Inflammatory macrophage (primary cell): ENCODE results near the gene EMX1.
A peak's percentile ranks its signal among the peaks of the same experiment; 100 is the strongest.

ENCODE experiments used
- DNase-seq, 2 donors: peaks; one replicate each; pipeline ENCODE4 v3.0.0-alpha.2; 2020 to 2022

EMX1 gene

GRCh38 chr2:72925328-72925943 is 8.1 kb downstream of the EMX1 start:
- DNase-seq: no peak

DNA sequence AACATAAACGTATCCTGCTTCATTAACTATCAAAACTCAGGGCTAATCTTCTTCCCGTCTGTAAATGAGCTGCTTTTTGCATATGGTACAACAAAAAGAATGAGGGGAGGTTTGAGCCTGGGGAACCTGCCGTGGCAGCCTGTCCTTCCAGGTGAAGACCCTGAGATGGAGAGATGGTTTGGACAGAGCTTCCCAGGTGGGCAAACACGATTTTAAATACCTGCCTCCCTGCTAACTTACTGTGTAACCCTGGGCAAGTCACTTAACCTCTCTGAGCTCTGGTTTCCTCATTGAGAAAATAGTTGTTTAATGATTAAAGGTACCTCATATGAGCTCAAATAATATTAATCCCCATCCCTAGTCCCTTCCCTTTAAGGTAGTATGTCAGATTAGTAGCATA is 9.0 kb downstream of the EMX1 start:
- no peak for DNase-seq

DNA sequence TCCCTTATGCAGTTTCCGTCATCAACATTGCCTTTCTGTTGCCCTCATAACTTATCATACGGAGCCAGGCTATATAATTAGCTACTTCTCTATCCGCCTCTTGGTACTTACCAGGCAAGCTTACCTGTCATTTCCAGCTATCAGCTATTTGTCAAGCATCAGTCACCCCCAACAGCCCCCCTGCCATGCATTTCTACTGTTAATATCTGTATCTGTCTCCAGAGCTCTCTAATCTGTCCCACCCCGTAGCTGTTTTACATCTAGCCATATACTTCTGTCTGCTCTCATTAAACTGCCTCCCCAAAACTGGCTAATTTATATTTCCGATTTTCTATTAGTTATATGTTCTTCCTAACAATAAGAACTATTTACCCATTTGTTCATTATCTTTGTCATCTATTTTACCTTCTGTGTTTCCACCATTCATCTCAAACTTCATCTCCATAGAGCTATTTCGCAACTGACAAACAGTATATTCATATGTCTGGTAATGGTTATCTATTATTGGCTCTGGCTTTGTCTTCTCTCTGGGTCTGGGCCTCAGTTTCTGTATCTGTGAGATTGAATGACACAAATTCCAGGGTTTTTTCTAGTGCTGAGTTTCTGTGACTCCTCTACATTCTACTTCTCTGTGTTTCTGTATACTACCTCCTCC is 9.6 kb downstream of the EMX1 start:
- no peak for DNase-seq

DNA sequence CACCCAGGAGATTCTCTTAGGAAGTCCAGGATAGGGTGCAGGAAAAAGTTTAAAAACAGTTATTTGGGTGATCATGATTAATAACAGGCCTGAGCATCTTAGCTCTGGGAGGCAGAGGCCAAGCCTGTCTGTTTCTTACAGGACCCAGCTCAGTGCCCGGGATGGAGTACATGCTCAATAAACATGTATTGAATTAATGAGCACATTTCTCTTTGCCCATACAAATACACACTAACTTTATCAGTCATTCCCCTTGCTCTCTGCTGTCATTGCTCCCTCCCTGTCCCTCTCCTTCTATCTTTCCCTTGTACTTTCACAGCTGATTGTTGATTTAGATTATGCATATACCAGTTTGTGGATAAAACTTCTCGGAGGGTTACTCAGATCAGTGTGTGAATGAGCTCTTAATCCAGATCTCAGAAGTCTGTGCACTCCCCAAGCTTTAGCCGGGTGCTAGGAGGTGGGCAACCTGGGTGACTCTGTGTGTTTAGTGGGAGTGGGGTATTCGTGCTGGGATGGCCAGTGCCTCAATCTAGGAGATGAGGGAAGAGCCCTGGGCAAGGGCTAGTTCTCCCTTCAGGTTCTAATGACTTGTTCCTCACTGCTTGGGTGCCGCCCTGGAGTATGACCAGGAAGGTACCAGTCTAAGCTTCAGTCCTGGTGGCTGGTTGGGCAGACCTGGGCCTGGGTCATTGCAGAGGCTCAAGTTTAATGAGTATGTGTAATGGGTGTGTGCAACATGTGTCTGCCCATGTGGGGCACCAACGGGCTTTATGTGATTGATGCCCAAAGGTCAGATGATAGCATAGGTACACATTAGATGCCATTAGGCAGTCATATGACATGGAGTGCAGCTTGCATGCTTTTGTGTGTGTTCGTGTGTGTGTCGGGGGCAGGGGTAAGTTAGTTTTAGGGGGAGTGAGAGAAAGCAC is 10.6 kb downstream of the EMX1 start:
- no peak for DNase-seq

DNA sequence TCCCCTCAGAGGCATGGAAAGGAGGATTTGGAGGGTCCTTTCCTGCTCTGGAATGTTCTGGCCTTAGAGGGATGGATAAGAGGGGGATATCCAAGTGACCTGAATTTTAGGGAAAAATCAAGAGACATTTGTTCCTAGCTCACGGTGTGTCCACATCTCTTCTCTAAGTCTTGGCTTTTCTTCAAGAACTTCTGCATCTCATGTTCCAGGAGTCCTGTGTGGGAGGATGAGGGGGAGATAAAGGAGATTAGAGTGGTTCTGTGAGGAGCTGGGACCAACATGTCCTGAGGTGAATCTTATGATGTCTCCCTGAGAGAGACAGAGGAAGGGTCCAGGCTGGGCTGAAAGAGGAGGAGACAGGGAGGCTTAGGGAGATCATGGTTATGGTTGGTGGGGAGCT is 11.7 kb downstream of the EMX1 start:
- no peak for DNase-seq

DNA sequence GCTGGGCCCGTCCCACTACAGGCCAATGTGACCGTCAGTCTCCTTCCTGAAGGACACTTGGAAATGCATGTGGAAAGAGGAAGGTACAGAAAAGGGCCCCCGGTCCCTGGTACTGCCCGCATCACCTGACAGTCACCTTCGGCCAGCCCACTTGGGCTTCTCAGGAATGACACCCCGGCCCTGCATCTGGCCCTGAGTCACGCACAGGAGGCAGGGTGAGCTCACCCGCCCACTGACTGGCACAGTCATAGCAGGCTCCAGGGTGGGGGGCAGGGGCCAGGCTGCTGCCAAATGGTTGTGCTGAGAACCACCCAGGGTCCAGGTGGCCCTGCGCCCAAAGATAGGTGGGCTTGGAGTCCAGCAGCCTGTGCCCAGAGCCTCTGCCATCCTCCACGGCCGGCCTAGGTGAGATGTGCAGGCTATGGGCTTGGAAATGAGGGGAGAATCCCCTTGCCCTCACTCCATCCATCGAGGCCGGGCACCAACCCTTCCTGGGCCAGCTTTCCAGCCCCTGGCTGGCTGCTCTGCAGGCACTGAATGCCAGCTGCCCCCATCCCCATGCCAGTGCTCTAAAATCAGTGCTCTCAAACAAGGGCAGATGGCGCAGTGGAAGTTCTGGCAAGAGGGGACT is 14.1 kb downstream of the EMX1 start:
- DNase-seq: peak; percentile 29 to 69

- no peak for DNase-seq
Observed at GRCh38 chr2:72932045-72932740, 14.9 kb downstream of the EMX1 start.

DNA sequence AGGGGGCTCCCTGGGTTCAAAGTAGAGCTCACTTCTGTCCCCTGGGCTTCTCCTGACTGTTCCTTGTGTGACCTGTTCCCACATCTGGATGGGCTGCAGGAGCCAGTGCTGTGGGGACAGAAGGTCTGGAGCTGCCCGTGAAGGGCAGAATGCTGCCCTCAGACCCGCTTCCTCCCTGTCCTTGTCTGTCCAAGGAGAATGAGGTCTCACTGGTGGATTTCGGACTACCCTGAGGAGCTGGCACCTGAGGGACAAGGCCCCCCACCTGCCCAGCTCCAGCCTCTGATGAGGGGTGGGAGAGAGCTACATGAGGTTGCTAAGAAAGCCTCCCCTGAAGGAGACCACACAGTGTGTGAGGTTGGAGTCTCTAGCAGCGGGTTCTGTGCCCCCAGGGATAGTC is 15.5 kb downstream of the EMX1 start:
- no peak for DNase-seq

DNA sequence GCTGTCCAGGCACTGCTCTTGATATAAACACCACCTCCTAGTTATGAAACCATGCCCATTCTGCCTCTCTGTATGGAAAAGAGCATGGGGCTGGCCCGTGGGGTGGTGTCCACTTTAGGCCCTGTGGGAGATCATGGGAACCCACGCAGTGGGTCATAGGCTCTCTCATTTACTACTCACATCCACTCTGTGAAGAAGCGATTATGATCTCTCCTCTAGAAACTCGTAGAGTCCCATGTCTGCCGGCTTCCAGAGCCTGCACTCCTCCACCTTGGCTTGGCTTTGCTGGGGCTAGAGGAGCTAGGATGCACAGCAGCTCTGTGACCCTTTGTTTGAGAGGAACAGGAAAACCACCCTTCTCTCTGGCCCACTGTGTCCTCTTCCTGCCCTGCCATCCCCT is 15.9 kb downstream of the EMX1 start:
- no peak for DNase-seq

DNA sequence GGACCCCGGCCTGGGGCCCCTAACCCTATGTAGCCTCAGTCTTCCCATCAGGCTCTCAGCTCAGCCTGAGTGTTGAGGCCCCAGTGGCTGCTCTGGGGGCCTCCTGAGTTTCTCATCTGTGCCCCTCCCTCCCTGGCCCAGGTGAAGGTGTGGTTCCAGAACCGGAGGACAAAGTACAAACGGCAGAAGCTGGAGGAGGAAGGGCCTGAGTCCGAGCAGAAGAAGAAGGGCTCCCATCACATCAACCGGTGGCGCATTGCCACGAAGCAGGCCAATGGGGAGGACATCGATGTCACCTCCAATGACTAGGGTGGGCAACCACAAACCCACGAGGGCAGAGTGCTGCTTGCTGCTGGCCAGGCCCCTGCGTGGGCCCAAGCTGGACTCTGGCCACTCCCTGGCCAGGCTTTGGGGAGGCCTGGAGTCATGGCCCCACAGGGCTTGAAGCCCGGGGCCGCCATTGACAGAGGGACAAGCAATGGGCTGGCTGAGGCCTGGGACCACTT is 16.4 kb downstream of the EMX1 start:
- DNase-seq: no peak

DNA sequence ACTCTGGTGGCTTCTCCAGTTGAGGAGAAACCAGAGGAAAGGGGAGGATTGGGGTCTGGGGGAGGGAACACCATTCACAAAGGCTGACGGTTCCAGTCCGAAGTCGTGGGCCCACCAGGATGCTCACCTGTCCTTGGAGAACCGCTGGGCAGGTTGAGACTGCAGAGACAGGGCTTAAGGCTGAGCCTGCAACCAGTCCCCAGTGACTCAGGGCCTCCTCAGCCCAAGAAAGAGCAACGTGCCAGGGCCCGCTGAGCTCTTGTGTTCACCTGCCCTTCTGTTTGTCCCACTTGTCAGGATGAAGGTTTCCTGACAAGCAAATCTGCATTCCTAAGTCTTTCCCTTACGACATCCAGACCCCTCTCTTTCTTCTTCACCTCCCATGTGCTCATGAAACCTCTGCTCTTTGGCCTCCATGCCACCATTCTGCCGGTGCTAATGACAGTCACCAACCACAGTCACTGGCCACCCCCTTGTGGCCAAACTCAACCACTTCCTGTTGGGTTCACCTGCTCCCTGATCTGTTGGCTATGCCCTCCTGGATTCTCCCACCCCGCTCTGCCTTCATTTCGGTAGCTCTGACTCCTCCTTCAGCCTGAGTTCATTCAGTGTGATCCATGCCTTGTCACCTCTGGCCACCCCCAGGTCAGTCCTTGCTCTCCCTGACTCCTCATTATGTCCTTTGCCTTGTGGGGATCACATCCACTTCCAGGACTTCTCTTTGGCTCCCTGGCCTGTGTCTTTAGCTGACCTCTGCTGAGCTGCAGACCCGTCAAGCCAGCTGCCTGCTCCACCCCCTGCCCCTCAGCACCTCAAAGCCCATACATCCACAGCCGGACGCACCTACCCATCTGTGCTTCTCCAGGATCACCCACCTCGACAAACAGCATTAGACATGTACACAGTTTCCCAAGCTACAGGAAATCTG is 17.6 kb downstream of the EMX1 start:
- DNase-seq: peak in 1 of 2 donors; percentile 32

GRCh38 chr2:72935611-72935957 is 18.3 kb downstream of the EMX1 start:
- DNase-seq: no peak

DNA sequence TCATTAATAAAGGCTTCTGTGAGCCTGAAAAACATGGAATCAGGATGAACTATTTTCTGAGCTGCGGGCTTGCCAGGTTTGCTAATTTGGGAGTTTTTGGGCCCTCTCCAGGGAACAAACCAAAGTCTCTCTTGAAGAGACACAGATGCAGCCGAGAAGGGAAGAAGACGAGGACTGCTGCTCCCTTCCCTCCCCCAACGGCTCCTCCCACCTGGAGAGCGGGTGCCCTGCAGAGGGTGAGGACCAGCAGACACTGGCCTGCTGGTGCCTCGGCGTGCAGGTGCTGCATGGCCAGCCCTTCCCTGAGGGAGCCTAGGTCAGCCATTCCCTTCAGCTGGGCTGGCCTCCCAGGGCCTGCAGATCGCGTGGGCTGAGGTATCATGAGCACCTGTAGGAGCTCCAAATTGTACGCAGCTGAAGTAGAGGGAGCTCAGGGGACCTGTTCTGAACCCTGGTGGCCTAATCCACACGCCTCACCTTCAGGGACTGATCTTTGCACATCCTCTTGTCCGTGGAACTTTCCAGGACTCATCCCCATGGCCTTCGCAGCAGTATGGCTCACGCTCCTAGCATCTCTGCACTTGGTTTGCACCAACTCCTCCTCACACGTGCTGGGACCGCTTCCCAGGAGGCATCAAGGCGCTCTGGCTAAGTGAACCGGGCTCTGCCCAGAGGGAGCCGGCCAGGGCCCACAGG is 19.5 kb downstream of the EMX1 start:
- no peak for DNase-seq

DNA sequence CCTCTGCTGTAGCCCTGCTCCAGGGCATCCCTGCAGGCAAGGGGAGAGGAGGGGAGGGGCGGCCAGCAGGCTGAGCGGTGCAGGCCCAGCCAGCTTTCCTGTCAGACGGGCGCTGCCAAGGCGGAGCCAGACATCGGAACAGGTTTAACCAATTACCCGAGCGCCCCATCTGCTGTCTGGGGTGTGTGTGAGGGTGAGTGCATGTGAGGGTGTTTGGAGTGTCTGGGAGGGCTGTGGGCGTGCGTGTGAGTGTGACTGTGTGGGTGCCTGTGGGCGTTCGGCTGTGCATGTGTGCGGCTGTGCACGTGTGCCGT is 20.0 kb downstream of the EMX1 start:
- DNase-seq: no peak

DNA sequence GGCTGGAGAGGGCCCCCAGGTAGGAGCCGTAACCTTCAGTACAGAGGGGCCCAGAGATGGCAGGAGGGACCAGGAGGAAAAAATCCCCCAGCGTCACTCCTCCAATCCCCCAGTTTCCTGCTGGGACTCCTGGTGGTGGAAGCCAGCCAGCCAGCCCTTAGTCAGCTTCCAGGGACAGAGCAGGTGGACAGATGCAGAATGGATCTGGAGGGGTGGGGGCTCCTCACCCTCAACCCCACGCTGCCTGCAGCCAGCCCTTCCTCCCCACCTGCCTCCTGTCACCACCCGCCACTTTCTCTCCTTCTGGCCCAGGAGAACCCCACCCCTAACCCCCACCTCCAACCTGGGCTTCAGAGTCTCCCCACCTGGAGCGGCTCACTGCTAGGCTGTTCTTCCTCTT is 21.1 kb downstream of the EMX1 start:
- no peak for DNase-seq

GRCh38 chr2:72940361-72940760 is 23.0 kb downstream of the EMX1 start:
- no peak for DNase-seq

DNA sequence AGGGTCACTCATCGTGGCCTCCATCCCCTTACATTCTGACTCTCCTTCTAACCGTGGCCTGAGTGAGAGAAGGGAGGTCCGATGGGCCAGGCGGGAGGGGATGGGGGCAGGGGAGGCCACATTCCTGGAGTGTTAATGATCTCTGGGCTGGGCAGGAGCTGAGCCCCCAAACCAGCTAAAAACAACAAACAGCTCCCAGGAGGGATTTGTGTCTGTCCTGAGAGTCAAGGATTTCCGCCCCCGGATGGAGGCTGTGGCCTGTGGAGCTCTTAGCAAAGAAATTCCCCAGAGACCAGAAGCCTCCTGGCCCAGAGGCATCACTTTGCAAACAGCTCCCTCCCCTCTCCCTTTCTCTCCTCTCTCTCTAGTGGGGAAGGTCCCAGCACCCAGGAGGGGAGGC is 23.5 kb downstream of the EMX1 start:
- DNase-seq: no peak

DNA sequence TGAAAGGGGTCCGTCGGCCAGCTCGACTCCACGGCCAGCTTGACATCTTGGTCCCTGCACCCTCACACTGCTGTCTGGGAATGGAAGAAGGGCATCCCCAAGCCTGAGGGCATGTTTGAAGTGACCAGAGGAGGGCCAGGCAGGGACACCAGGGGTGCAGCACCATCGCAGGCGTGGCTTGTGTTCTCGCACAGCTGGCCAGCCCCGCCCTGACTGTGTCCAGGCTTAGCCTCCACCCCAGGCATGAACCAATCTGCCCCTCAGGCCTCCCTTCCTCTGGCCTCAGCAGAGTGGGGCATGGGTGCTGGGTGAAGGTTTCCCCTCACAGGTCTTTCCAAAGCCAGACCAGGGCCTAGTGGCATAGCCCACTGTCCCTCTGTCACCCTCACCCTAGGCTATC is 25.0 kb downstream of the EMX1 start:
- DNase-seq: no peak

DNA sequence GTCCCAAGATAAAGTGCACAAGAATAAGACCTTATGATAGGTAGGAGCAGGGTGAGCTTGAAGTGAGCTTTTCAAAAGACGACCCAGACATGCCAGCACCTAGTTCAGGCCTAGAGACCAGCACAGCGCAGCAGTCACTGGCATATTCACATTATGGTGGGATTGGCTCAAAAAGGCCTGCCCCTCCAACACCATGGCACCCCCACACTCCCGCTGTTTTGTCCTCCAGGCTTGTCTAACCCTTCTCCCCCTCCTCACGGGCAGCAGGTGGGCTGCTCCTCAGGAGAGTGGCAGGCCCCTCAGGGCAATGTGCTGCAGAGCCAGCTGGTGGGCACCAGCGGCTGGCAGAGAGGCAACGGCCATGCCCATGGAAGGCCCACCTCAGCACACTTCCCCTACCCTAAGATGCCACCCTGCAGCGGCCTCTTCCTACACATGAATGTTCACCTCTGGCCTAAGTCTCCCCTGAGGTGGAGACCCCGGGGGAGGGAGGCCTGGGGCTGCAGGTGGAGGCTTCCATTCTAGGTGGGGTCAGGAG is 25.6 kb downstream of the EMX1 start:
- no peak for DNase-seq

DNA sequence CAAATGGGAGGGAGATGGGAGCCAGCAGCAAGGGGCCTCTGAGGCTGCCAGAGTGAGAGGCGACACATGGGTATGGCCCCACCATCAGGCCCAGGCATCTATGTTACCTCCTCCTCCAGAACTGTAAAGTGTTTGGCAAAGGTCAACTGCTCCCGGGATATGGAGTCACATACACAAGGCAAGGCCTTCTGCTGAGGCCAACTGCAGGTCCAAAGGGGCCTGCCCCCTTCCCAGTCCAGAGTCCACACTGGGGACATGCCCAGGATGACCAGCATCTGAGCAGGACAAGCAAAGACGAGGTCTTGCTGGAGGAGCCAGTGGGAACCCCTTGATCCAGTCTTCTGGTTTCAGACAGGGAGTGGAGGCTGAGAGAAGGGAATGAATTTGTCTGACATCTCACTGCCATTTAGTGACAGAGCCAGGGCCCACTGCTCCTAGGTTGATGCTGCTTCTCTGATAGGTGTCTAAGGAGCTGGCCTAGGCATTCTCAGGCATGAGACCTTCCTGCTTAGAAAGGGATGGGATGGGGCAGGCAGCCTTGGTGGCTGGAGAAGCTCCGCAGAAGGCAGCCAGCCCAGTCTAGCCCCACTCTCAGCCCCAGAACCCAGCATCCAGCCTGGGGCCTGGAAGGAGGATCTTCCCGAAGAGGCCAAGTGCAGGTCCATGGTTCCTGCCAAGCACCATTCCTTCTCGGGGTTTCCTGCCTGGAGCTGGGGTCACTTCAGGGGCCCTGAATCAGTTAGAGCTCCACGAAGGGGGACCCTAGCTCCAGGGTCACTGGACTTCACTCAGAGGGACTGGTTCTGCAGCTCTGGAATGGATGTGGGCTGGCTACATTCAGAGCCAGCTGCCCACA is 26.4 kb downstream of the EMX1 start:
- no peak for DNase-seq
